ENCODE data around the gene CHDH. TPM values are rescaled to one million over a fixed set of nuclear protein-coding genes. Genes with fewer than 3 reads are reported as not detected.

The CHDH gene
- polyA plus RNA-seq, 3 donors, result not detected

GRCh38 chr3:53773611-53774368, 72.4 kb downstream of the CHDH start:
- Histone ChIP-seq H4K20me1 (ENCODE audit: insufficient read depth, low read length) (no peaks in the 10 kb centered on the region), H3K4me2 (replicated peaks; ENCODE audit: extremely low read depth, low read length, poor library complexity, severe bottlenecking) (no peak overlapping the region), H3K27me3 (ENCODE audit: control insufficient read depth in 2 of 2, insufficient read depth in 2 of 2, low read length in 2 of 2) (no peaks in the 10 kb centered on the region), H3K79me2 (ENCODE audit: insufficient read depth, low read length) (no peaks in the 10 kb centered on the region), H3K4me1 (ENCODE audit: control insufficient read depth in 1 of 2, insufficient read depth in 2 of 2, low read length in 2 of 2) (no peaks in the 10 kb centered on the region), H3K9ac (ENCODE audit: insufficient read depth, low read length, poor library complexity, severe bottlenecking) (no peak overlapping the region), H3K27ac (ENCODE audit: low read depth in 1 of 2, low read length in 2 of 2) (no peak overlapping the region), H2AFZ (ENCODE audit: insufficient read depth, low read depth, low read length, poor library complexity, severe bottlenecking) (no peak overlapping the region), H3K36me3 (replicated peaks in 1 of 2; ENCODE audit: control insufficient read depth in 1 of 2, insufficient read depth in 2 of 2, low read length in 2 of 2) (no peaks in the 10 kb centered on the region), H3K4me3 (replicated peaks in 1 of 3; ENCODE audit: low read depth in 2 of 3, low read length in 3 of 3) (no peak overlapping the region), H3K9me3 (replicated peaks in 1 of 2; ENCODE audit: control insufficient read depth in 1 of 2, insufficient read depth in 1 of 2, low read length in 2 of 2) (no peaks in the 10 kb centered on the region)
- H3K4me1 Mint-ChIP-seq, result peaks cover 2% of the 10 kb centered on the region
- 84% methylated on average over 10 of the region's 10 CpGs for WGBS (ENCODE audit: insufficient coverage)
- intact Hi-C loops (cut with micrococcal nuclease), result loop anchor here in 1 of 2 donors (5.0 kb wide), 1 partner anchor 51 kb away; no protein-coding TSS in a partner anchor
- no peak for TF ChIP-seq CTCF (IDR thresholded peaks at IDR 0.05)
- no peak overlapping the region for H3K27ac Mint-ChIP-seq
- no peak overlapping the region for H3K4me3 Mint-ChIP-seq
- no peaks in the 10 kb centered on the region for H3K36me3 Mint-ChIP-seq
- H3K9me3 Mint-ChIP-seq, result no peaks in the 10 kb centered on the region
- peaks cover 2 to 16% (median 11%) of the 10 kb centered on the region in 3 donors for H3K27me3 Mint-ChIP-seq (ENCODE audit: low read depth in 3 of 3)
- DNase-seq, result no peak

GRCh38 chr3:53773021-53773436, 73.2 kb downstream of the CHDH start:
- Histone ChIP-seq H3K9ac (ENCODE audit: insufficient read depth, low read length, poor library complexity, severe bottlenecking) (no peak overlapping the region), H3K4me2 (replicated peaks; ENCODE audit: extremely low read depth, low read length, poor library complexity, severe bottlenecking) (no peak overlapping the region), H3K79me2 (ENCODE audit: insufficient read depth, low read length) (no peaks in the 10 kb centered on the region), H3K9me3 (replicated peaks in 1 of 2; ENCODE audit: control insufficient read depth in 1 of 2, insufficient read depth in 1 of 2, low read length in 2 of 2) (no peaks in the 10 kb centered on the region), H2AFZ (ENCODE audit: insufficient read depth, low read depth, low read length, poor library complexity, severe bottlenecking) (no peak overlapping the region), H3K27ac (ENCODE audit: low read depth in 1 of 2, low read length in 2 of 2) (no peak overlapping the region), H3K36me3 (replicated peaks in 1 of 2; ENCODE audit: control insufficient read depth in 1 of 2, insufficient read depth in 2 of 2, low read length in 2 of 2) (no peaks in the 10 kb centered on the region), H3K27me3 (ENCODE audit: control insufficient read depth in 2 of 2, insufficient read depth in 2 of 2, low read length in 2 of 2) (no peaks in the 10 kb centered on the region), H3K4me1 (ENCODE audit: control insufficient read depth in 1 of 2, insufficient read depth in 2 of 2, low read length in 2 of 2) (no peaks in the 10 kb centered on the region), H3K4me3 (replicated peaks in 1 of 3; ENCODE audit: low read depth in 2 of 3, low read length in 3 of 3) (no peak overlapping the region), H4K20me1 (ENCODE audit: insufficient read depth, low read length) (no peaks in the 10 kb centered on the region)
- intact Hi-C loops (cut with micrococcal nuclease), result loop anchor here in 1 of 2 donors (5.0 kb wide), 1 partner anchor 51 kb away; no protein-coding TSS in a partner anchor
- Mint-ChIP-seq H3K9me3 (no peaks in the 10 kb centered on the region), H3K4me1 (peaks cover 2% of the 10 kb centered on the region), H3K27ac (no peak overlapping the region), H3K4me3 (no peak overlapping the region), H3K27me3 (ENCODE audit: low read depth in 3 of 3) (peaks cover 5 to 16% (median 11%) of the 10 kb centered on the region in 3 donors), H3K36me3 (no peaks in the 10 kb centered on the region)
- TF ChIP-seq CTCF (IDR thresholded peaks at IDR 0.05), result no peak
- DNase-seq, result no peak
- 86% methylated on average over 5 of the region's 5 CpGs for WGBS (ENCODE audit: insufficient coverage)
